B cell (primary cell): ENCODE results near the gene JAK1. TPM values are rescaled to one million over a fixed set of nuclear protein-coding genes. Genes with fewer than 3 reads are reported as not detected.

ENCODE experiments used
- ATAC-seq: fragments of 200-7000 bp; cut with Tn5 transposase; one replicate; pipeline ENCODE4 v1.10.0; 2021; ENCODE audit warnings: low read depth, mild to moderate bottlenecking, moderate number of reproducible peaks, moderate library complexity
- CTCF ChIA-PET: fragments of 350-600 bp; sonication (Branson Sonifier 250); formaldehyde crosslinking; loops from one replicate; lab custom pipeline; 2021; ENCODE audit warnings: antibody characterized with exemption, inconsistent platforms; lab: Charles Lee
- POLR2A ChIA-PET: fragments of 350-600 bp; sonication (Branson Sonifier 250); formaldehyde crosslinking; loops from one replicate; lab custom pipeline; 2021; ENCODE audit warnings: antibody characterized with exemption; lab: Charles Lee
- DNase-seq: peaks from one replicate; pipeline ENCODE4 v3.0.0; 2013
- H2AFZ ChIP-seq: 2 replicates; pipeline ENCODE4 v1.6.1; 2012; ENCODE audit warnings: mild to moderate bottlenecking, low read depth, low read length; ENCODE audit not compliant: insufficient read depth, poor library complexity, severe bottlenecking
- H3K27ac ChIP-seq, 2 donors: 1 replicate in 1 of 2; 2 replicates in 1 of 2; pipeline ENCODE4 v1.5.1; 2012 to 2013; ENCODE audit warnings: low read length in 2 of 2, mild to moderate bottlenecking in 2 of 2, moderate library complexity in 1 of 2
- H3K27me3 ChIP-seq, 4 experiments: fragments of 200-600 bp in 1 of 4; sonication (generic) in 1 of 4; replicated peaks in 1 of 4; 1 replicate in 2 of 4; 2 replicates in 2 of 4; pipeline versions ENCODE4 v1.6.1 to v1.7.0; 2013 to 2016; ENCODE audit warnings: low read length in 3 of 4, mild to moderate bottlenecking in 2 of 4, mixed read lengths in 1 of 4, moderate library complexity in 1 of 4; ENCODE audit not compliant: insufficient read depth in 4 of 4, control insufficient read depth in 3 of 4; ENCODE audit errors: control extremely low read depth in 1 of 4
- H3K36me3 ChIP-seq, 2 experiments: replicated peaks in 1 of 2; 1 replicate in 1 of 2; 2 replicates in 1 of 2; pipeline versions ENCODE4 v1.6.1 to v1.7.1; 2013; ENCODE audit warnings: low read length in 1 of 2; ENCODE audit not compliant: insufficient read depth in 2 of 2, control insufficient read depth in 1 of 2; ENCODE audit errors: control extremely low read depth in 1 of 2, extremely low read depth in 1 of 2
- H3K4me1 ChIP-seq, 2 donors: fragments of 200-600 bp in 1 of 2; sonication (generic) in 1 of 2; 1 replicate in 1 of 2; 2 replicates in 1 of 2; pipeline versions ENCODE4 v1.5.1 to v1.6.1; 2013 to 2017; ENCODE audit warnings: low read length in 2 of 2; ENCODE audit not compliant: control insufficient read depth in 2 of 2, insufficient read depth in 2 of 2
- H3K4me2 ChIP-seq: replicated peaks from 2 replicates; pipeline ENCODE3; 2012; ENCODE audit warnings: mild to moderate bottlenecking, low read depth, low read length; ENCODE audit not compliant: poor library complexity, severe bottlenecking
- H3K4me3 ChIP-seq, 5 experiments: fragments of 200-600 bp in 1 of 5; sonication (generic) in 1 of 5; 1 replicate in 3 of 5; 2 replicates in 2 of 5; pipeline versions ENCODE4 v1.5.1 to v1.7.0; 2011 to 2016; ENCODE audit warnings: low read length in 4 of 5, mild to moderate bottlenecking in 4 of 5, low read depth in 2 of 5, control low read depth in 1 of 5, moderate library complexity in 1 of 5; ENCODE audit not compliant: insufficient read depth in 1 of 5; ENCODE audit errors: control extremely low read depth in 1 of 5, extremely low read depth in 1 of 5
- H3K79me2 ChIP-seq: fragments of 200-600 bp; sonication (generic); one replicate; pipeline ENCODE4 v1.6.0; 2016; ENCODE audit warnings: low read length; ENCODE audit not compliant: control insufficient read depth, insufficient read depth
- H3K9ac ChIP-seq: fragments of 200-600 bp; sonication (generic); 2 replicates; pipeline ENCODE4 v1.6.1; 2017; ENCODE audit warnings: mild to moderate bottlenecking, low read length, moderate library complexity
- H3K9me3 ChIP-seq, 3 donors: one replicate each; pipeline versions ENCODE4 v1.6.1 to v1.7.1; 2013; ENCODE audit warnings: low read length in 2 of 3; ENCODE audit not compliant: control insufficient read depth in 2 of 3, insufficient read depth in 1 of 3; ENCODE audit errors: control extremely low read depth in 1 of 3
- H4K20me1 ChIP-seq: 2 replicates; pipeline ENCODE4 v1.6.0; 2012; ENCODE audit warnings: mild to moderate bottlenecking, low read length; ENCODE audit not compliant: insufficient read depth, control insufficient read depth, poor library complexity, severe bottlenecking
- H3K27ac Mint-ChIP-seq: one replicate; pipeline ENCODE4 v1.8.0; 2021; ENCODE audit warnings: mixed read lengths
- H3K27me3 Mint-ChIP-seq: one replicate; pipeline ENCODE4 v1.8.0; 2021; ENCODE audit warnings: mixed read lengths
- H3K4me1 Mint-ChIP-seq: one replicate; pipeline ENCODE4 v1.8.0; 2021; ENCODE audit warnings: mixed read lengths
- H3K4me3 Mint-ChIP-seq: one replicate; pipeline ENCODE4 v1.8.0; 2021; ENCODE audit warnings: mixed read lengths
- H3K9me3 Mint-ChIP-seq: one replicate; pipeline ENCODE4 v1.8.0; 2022; ENCODE audit warnings: mixed read lengths; ENCODE audit not compliant: insufficient read depth
- EZH2 ChIP-seq: IDR thresholded peaks from 2 replicates; pipeline ENCODE4 v1.6.1; 2012; ENCODE audit warnings: borderline replicate concordance, low read depth, mild to moderate bottlenecking, moderate library complexity, low read length; ENCODE audit not compliant: insufficient read depth, poor library complexity, severe bottlenecking
- WGBS: methylation state at CpG from one replicate; pipeline ENCODE4 v1.1.5; 2013; ENCODE audit warnings: missing lambda C conversion rate; ENCODE audit not compliant: insufficient coverage; 5-methylcytosine and 5-hydroxymethylcytosine counted together
- intact Hi-C: fragments of 100-400 bp; cut with micrococcal nuclease; formaldehyde crosslinking; loops from one replicate; pipeline ENCODE4 v1.10.0; 2022
- polyA plus RNA-seq: library from polyadenylated mRNA; depleted of rRNA; stranded (reverse); fragments of >200 nt; gene quantifications from 2 replicates; pipeline ENCODE4 v1.2.3, GENCODE V29; 2012
- total RNA-seq, 2 donors: library from RNA; stranded (reverse); fragments of 120-200 nt in 1 of 2; gene quantifications; 1 replicate in 1 of 2; 2 replicates in 1 of 2; pipeline versions ENCODE4 v1.2.3 to v1.2.4, GENCODE V29; 2013 to 2022
- TF ChIP-seq, protein P1 (sequence below): fragments of 200-600 bp; IDR thresholded peaks from one replicate; pipeline ENCODE4 v1.8.0; 2022; ENCODE audit warnings: antibody characterized with exemption, mild to moderate bottlenecking

The JAK1 gene
- total and polyA plus RNA-seq, 2 donors (not counting 1 experiment from before 2014, with no cell fraction given): 99.0 to 244 TPM

DNA sequence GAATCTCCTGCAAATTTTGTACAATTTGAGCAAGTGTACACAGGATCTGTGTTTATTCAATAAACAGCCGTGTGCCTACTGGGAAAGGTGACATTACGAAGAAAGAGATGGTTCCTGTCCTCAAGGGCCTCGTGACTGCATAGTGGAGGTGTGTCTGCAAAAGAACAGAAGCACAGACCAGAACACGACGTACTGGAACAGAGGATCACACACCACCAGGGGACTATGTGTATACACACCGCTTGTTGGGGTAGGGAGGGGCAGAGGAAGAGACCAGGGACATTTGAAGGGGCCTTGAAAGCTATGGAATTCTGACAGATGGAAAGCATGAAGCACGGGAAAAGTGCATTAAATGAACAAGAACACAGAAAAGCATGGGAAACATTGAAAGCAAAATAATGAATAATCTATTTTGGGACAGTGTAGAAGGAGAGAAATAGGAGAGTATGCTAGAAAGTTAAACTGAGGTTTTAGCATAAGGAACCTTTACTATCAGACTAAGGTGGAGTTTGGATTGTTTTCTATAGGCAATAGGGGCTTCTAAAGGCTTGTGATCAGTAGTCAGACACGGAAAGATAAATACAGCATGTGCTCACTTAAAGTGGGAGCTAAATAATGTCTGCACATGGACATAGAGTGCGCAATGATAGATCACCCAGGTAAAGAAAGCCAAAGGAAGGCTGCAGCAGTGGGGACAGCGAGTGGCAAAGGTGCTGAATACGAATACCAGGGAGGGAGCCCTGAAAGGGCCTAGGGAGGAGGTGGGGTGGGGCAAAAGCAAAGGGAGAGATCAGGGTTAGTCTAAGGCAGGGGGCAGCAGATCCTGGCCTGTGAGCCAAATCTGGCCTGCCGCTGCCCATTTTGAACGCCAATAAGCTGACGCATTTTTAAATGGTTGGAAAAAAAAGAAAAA lies 11.0 kb downstream of the JAK1 start:
- intact Hi-C loops: no loop called here
- Mint-ChIP-seq H3K4me1 (peaks cover 58% of the 10 kb centered on the region), H3K4me3 (no peak overlapping the region), H3K27me3 (no peaks in the 10 kb centered on the region), H3K27ac (no peak overlapping the region), H3K9me3 (no peaks in the 10 kb centered on the region)
- Histone ChIP-seq H3K4me3 (no peak overlapping the region), H3K9ac (no peak overlapping the region), H3K4me2 (peak overlapping the region; percentile 68), H3K79me2 (peaks cover 92% of the 10 kb centered on the region), H3K36me3 (no peaks in the 10 kb centered on the region), H3K27ac (peak overlapping the region in 1 of 2 donors; percentile 68), H3K27me3 (no peaks in the 10 kb centered on the region), H3K9me3 (no peaks in the 10 kb centered on the region), H3K4me1 (peaks cover 88 to 93% of the 10 kb centered on the region in 2 donors), H2AFZ (no peak overlapping the region), H4K20me1 (peaks cover 92% of the 10 kb centered on the region)
- TF ChIP-seq, protein P1, sequence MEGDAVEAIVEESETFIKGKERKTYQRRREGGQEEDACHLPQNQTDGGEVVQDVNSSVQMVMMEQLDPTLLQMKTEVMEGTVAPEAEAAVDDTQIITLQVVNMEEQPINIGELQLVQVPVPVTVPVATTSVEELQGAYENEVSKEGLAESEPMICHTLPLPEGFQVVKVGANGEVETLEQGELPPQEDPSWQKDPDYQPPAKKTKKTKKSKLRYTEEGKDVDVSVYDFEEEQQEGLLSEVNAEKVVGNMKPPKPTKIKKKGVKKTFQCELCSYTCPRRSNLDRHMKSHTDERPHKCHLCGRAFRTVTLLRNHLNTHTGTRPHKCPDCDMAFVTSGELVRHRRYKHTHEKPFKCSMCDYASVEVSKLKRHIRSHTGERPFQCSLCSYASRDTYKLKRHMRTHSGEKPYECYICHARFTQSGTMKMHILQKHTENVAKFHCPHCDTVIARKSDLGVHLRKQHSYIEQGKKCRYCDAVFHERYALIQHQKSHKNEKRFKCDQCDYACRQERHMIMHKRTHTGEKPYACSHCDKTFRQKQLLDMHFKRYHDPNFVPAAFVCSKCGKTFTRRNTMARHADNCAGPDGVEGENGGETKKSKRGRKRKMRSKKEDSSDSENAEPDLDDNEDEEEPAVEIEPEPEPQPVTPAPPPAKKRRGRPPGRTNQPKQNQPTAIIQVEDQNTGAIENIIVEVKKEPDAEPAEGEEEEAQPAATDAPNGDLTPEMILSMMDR: no peak
- TF ChIP-seq EZH2: no peak
- no peak for ATAC-seq
- CTCF ChIA-PET: no interaction called here
- POLR2A ChIA-PET: no interaction called here
- no peak for DNase-seq
- 81% methylated on average over 8 of the region's 14 CpGs for WGBS

DNA sequence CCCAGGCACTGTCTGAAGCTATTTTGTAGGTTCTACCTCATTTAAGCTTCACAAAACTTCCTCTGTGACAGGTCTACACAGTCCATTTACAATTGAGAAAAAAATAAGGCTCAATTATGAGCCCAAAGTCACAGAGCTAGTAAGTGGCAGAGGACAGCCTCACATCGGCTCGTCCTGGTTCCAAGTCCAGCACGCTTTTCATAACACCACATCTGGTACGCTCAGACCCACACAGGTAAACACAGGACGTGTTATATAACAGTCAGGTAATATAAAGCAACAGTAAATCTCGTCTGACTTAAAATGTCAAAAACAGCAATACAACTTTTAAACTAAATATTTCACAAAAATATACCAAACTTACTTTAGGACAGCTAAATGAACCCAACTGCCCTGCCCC lies 13.1 kb downstream of the JAK1 start:
- Mint-ChIP-seq H3K4me1 (peaks cover 60% of the 10 kb centered on the region), H3K27me3 (no peaks in the 10 kb centered on the region), H3K27ac (no peak overlapping the region), H3K4me3 (peak overlapping the region; percentile 38), H3K9me3 (no peaks in the 10 kb centered on the region)
- WGBS: 85% methylated on average over 2 of the region's 6 CpGs
- Histone ChIP-seq H3K4me2 (peak overlapping the region; percentile 32), H3K4me1 (peaks cover 88% of the 10 kb centered on the region in 2 donors), H3K9me3 (no peaks in the 10 kb centered on the region), H3K9ac (no peak overlapping the region), H3K36me3 (no peaks in the 10 kb centered on the region), H2AFZ (no peak overlapping the region), H3K27ac (peak overlapping the region in 1 of 2 donors; percentile 38), H3K27me3 (no peaks in the 10 kb centered on the region), H3K4me3 (peak overlapping the region in 1 of 5 experiments; percentile 4), H3K79me2 (peaks cover 92% of the 10 kb centered on the region), H4K20me1 (peaks cover 98% of the 10 kb centered on the region)
- TF ChIP-seq, protein P1: no peak
- intact Hi-C loops: no loop called here
- DNase-seq (no peak), ATAC-seq (no peak)
- ChIA-PET CTCF (interaction anchor here (1.5 kb wide), 1 partner anchor 128 kb away, joined by 3 read pairs; no protein-coding TSS in a partner anchor), POLR2A (no interaction called here)
